GM19238 (cell line): ENCODE measurements around the gene ADAM17.

Experiments used
- DNase-seq: peaks from one replicate; pipeline ENCODE4 v3.0.0; 2011; ENCODE audit warnings: low spot score; ENCODE audit not compliant: insufficient read length

The ADAM17 gene

GRCh38 chr2:9472511-9472910 is 83.1 kb downstream of the ADAM17 start:
- no peak for DNase-seq

- no peak for DNase-seq
Measured at GRCh38 chr2:9471206-9471605, 84.4 kb downstream of the ADAM17 start.

- no peak for DNase-seq
Measured at GRCh38 chr2:9467687-9468086, 87.9 kb downstream of the ADAM17 start.

GRCh38 chr2:9466147-9466683 is 89.4 kb downstream of the ADAM17 start:
- DNase-seq: no peak

GRCh38 chr2:9465170-9465569 is 90.5 kb downstream of the ADAM17 start:
- no peak for DNase-seq

GRCh38 chr2:9463698-9464034 is 92.0 kb downstream of the ADAM17 start:
- no peak for DNase-seq

- DNase-seq: no peak
Measured at GRCh38 chr2:9462886-9463697, 92.5 kb downstream of the ADAM17 start.

- DNase-seq: no peak
Measured at GRCh38 chr2:9462313-9462712, 93.3 kb downstream of the ADAM17 start.

- no peak for DNase-seq
Measured at GRCh38 chr2:9461079-9461478, 94.6 kb downstream of the ADAM17 start.

- DNase-seq: no peak
Measured at GRCh38 chr2:9460441-9461017, 95.1 kb downstream of the ADAM17 start.

GRCh38 chr2:9451231-9451630 is 104.4 kb downstream of the ADAM17 start:
- no peak for DNase-seq

- DNase-seq: no peak
Measured at GRCh38 chr2:9445089-9445488, 110.5 kb downstream of the ADAM17 start.

GRCh38 chr2:9443526-9443925 is 112.1 kb downstream of the ADAM17 start:
- DNase-seq: no peak

- DNase-seq: no peak
Measured at GRCh38 chr2:9441556-9441955, 114.1 kb downstream of the ADAM17 start.

- DNase-seq: no peak
Measured at GRCh38 chr2:9440058-9440727, 115.4 kb downstream of the ADAM17 start.

GRCh38 chr2:9439536-9439935 is 116.1 kb downstream of the ADAM17 start:
- no peak for DNase-seq
